Activated CD8-positive, alpha-beta T cell treated with anti-CD3 and anti-CD28 coated beads, Interleukin-2, amount 10 ng/mL, durations not matched to agents 7 days and 5 days (primary cell): Measurements from ENCODE around the gene VAV3. TPM values are rescaled to one million over a fixed set of nuclear protein-coding genes. Genes with fewer than 3 reads are reported as not detected.

Source experiments
- ATAC-seq: fragments of 150-1000 bp; cut with Tn5 transposase; one replicate; pipeline ENCODE4 v1.10.0; 2021; ENCODE audit warnings: moderate library complexity
- CTCF ChIA-PET: fragments of 350-600 bp; sonication (Branson Sonifier 250); formaldehyde crosslinking; loops from one replicate; lab custom pipeline; 2021; ENCODE audit warnings: antibody characterized with exemption; lab: Charles Lee
- POLR2A ChIA-PET: fragments of 350-600 bp; sonication (Branson Sonifier 250); formaldehyde crosslinking; loops from one replicate; lab custom pipeline; 2021; ENCODE audit warnings: antibody characterized with exemption; lab: Charles Lee
- DNase-seq: peaks from one replicate; pipeline ENCODE4 v3.0.0-alpha.2; 2020
- H3K27ac Mint-ChIP-seq: one replicate; pipeline ENCODE4 v1.8.0; 2021; ENCODE audit warnings: mild to moderate bottlenecking, mixed read lengths
- H3K27me3 Mint-ChIP-seq: one replicate; pipeline ENCODE4 v1.8.0; 2021; ENCODE audit warnings: low read depth, mixed read lengths
- H3K36me3 Mint-ChIP-seq: one replicate; pipeline ENCODE4 v1.8.0; 2021; ENCODE audit warnings: low read depth, mixed read lengths
- H3K4me1 Mint-ChIP-seq: one replicate; pipeline ENCODE4 v1.8.0; 2021; ENCODE audit warnings: low read depth, mixed read lengths
- H3K4me3 Mint-ChIP-seq: one replicate; pipeline ENCODE4 v1.8.0; 2021; ENCODE audit warnings: mild to moderate bottlenecking, mixed read lengths
- H3K9me3 Mint-ChIP-seq: one replicate; pipeline ENCODE4 v1.8.0; 2022; ENCODE audit warnings: mixed read lengths; ENCODE audit not compliant: insufficient read depth
- total RNA-seq, 2 experiments: library from RNA; stranded (reverse); gene quantifications; one replicate each; pipeline ENCODE4 v1.2.3, GENCODE V29; 2021

Gene VAV3
- total RNA-seq, 2 experiments from 2014 or later = 5.2 to 6.9 TPM

- peaks cover 41% of the 10 kb centered on the region for H3K4me1 Mint-ChIP-seq
- CTCF ChIA-PET = interaction anchor here (0.5 to 2.0 kb wide), 7 partner anchors 15 to 527 kb away, joined by 3 to 8 read pairs (median 4); no protein-coding TSS in a partner anchor
- no peaks in the 10 kb centered on the region for H3K9me3 Mint-ChIP-seq
- H3K4me3 Mint-ChIP-seq = no peak overlapping the region
- peaks cover 3% of the 10 kb centered on the region for H3K36me3 Mint-ChIP-seq
- DNase-seq (no peak), ATAC-seq (no peak)
- no peak overlapping the region for H3K27ac Mint-ChIP-seq
- POLR2A ChIA-PET = interaction anchor here (0.5 to 0.6 kb wide), 2 partner anchors 23 to 33 kb away, joined by 3 read pairs; no protein-coding TSS in a partner anchor
- no peaks in the 10 kb centered on the region for H3K27me3 Mint-ChIP-seq
Observed at GRCh38 chr1:107933736-107934135, 31.2 kb downstream of the VAV3 start.

GRCh38 chr1:107930292-107930691 is 34.7 kb downstream of the VAV3 start:
- H3K27me3 Mint-ChIP-seq = no peaks in the 10 kb centered on the region
- H3K4me3 Mint-ChIP-seq = no peak overlapping the region
- DNase-seq = no peak
- no peak overlapping the region for H3K27ac Mint-ChIP-seq
- ChIA-PET CTCF (no interaction called here), POLR2A (no interaction called here)
- ATAC-seq = no peak
- no peaks in the 10 kb centered on the region for H3K9me3 Mint-ChIP-seq
- no peaks in the 10 kb centered on the region for H3K36me3 Mint-ChIP-seq
- H3K4me1 Mint-ChIP-seq = peaks cover 29% of the 10 kb centered on the region

DNA sequence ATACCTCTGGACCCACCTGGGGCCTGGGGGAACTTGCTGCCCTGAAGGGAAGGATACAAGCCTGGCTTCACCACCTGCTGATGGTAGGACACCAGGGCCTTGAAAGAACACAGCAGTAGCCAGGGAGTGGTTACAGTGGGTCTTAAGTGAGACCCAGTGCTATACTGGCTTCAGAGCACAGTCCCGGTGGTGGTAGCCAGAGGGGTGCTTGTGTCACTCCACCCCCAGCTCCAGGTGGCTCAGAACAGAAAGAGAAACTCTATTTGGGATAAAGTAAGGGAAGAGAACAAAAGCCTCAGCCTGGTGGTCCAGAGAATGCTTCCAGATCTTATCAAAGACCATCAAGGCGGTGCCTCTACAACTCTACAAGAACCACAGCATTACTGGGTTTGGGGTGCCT is 37.2 kb downstream of the VAV3 start:
- H3K4me3 Mint-ChIP-seq = no peak overlapping the region
- H3K27me3 Mint-ChIP-seq = no peaks in the 10 kb centered on the region
- no peak overlapping the region for H3K27ac Mint-ChIP-seq
- no peaks in the 10 kb centered on the region for H3K36me3 Mint-ChIP-seq
- ATAC-seq (no peak), DNase-seq (no peak)
- H3K9me3 Mint-ChIP-seq = no peaks in the 10 kb centered on the region
- peaks cover 13% of the 10 kb centered on the region for H3K4me1 Mint-ChIP-seq
- ChIA-PET POLR2A (no interaction called here), CTCF (interaction anchor here (0.6 kb wide), 1 partner anchor 16 kb away, joined by 3 read pairs; no protein-coding TSS in a partner anchor)

- H3K4me1 Mint-ChIP-seq = peaks cover 13% of the 10 kb centered on the region
- no peaks in the 10 kb centered on the region for H3K9me3 Mint-ChIP-seq
- no peaks in the 10 kb centered on the region for H3K36me3 Mint-ChIP-seq
- ATAC-seq (no peak), DNase-seq (no peak)
- no peak overlapping the region for H3K4me3 Mint-ChIP-seq
- H3K27me3 Mint-ChIP-seq = no peaks in the 10 kb centered on the region
- ChIA-PET CTCF (no interaction called here), POLR2A (interaction anchor here (0.7 to 1.3 kb wide), 2 partner anchors 37 to 56 kb away, joined by 3 read pairs; no protein-coding TSS in a partner anchor)
- no peak overlapping the region for H3K27ac Mint-ChIP-seq
Observed at GRCh38 chr1:107926436-107927080, 38.4 kb downstream of the VAV3 start.

- Mint-ChIP-seq H3K4me3 (no peak overlapping the region), H3K27ac (no peak overlapping the region), H3K9me3 (no peaks in the 10 kb centered on the region), H3K27me3 (no peaks in the 10 kb centered on the region), H3K36me3 (no peaks in the 10 kb centered on the region), H3K4me1 (peaks cover 13% of the 10 kb centered on the region)
- DNase-seq (no peak), ATAC-seq (no peak)
- ChIA-PET POLR2A (interaction anchor here (0.5 kb wide), 1 partner anchor 14 kb away, joined by 3 read pairs; no protein-coding TSS in a partner anchor), CTCF (no interaction called here)
Observed at GRCh38 chr1:107925565-107925964, 39.4 kb downstream of the VAV3 start.

DNA sequence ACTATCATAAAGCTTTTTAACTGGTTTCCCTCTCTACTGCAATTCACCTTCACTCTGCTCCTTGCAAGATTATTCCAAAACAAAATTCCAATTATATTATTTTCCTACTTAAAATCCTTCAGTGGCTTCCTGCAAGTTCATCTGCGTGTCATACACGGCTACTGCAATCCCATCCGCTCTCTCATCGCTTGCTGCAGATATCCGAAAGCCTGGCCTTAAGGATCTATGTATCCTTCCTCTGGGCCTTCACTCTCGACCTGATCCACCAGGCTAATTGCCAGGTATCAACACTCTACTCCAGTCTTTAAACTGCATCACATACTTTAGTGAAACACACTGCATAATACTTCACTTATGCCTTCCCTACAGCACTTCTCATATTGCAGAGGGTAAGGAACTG is 44.0 kb downstream of the VAV3 start:
- DNase-seq (no peak), ATAC-seq (no peak)
- Mint-ChIP-seq H3K4me1 (peaks cover 16% of the 10 kb centered on the region), H3K27me3 (no peaks in the 10 kb centered on the region), H3K27ac (no peak overlapping the region), H3K4me3 (no peak overlapping the region), H3K36me3 (peaks cover 13% of the 10 kb centered on the region), H3K9me3 (peaks cover 4% of the 10 kb centered on the region)
- POLR2A ChIA-PET = no interaction called here
- CTCF ChIA-PET = interaction anchor here (0.7 to 1.3 kb wide), 3 partner anchors 12 to 204 kb away, joined by 3 to 6 read pairs (median 4); no protein-coding TSS in a partner anchor

GRCh38 chr1:107920561-107920960 is 44.4 kb downstream of the VAV3 start:
- ChIA-PET POLR2A (no interaction called here), CTCF (interaction anchor here (1.0 to 1.3 kb wide), 2 partner anchors 43 to 205 kb away, joined by 3 to 6 read pairs; no protein-coding TSS in a partner anchor)
- H3K27me3 Mint-ChIP-seq = no peaks in the 10 kb centered on the region
- no peak overlapping the region for H3K27ac Mint-ChIP-seq
- DNase-seq = no peak
- H3K9me3 Mint-ChIP-seq = peaks cover 4% of the 10 kb centered on the region
- peaks cover 14% of the 10 kb centered on the region for H3K36me3 Mint-ChIP-seq
- H3K4me1 Mint-ChIP-seq = peaks cover 16% of the 10 kb centered on the region
- H3K4me3 Mint-ChIP-seq = no peak overlapping the region
- no peak for ATAC-seq

DNA sequence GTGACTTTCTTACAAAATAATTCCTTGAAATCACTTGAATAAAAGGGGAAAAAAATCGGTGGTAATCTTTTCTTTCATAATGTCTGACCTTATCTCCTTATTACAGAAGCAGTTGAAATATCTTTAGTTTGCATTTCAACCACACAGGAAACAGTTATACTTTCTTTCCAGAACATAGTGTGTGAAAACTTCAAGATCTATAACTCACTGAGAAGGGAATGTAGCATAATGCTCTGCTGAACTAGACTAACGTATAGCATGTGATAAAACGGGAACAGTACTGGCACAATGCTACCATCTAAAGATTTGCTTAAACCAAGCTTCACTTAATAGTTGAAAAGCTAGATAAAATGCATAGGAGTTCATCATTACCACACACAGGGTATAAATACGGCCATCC is 45.0 kb downstream of the VAV3 start:
- no peak overlapping the region for H3K4me3 Mint-ChIP-seq
- peak; percentile 61 for ATAC-seq
- peak overlapping the region; percentile 1 for H3K27ac Mint-ChIP-seq
- peaks cover 14% of the 10 kb centered on the region for H3K36me3 Mint-ChIP-seq
- POLR2A ChIA-PET = no interaction called here
- DNase-seq = no peak
- peaks cover 4% of the 10 kb centered on the region for H3K9me3 Mint-ChIP-seq
- H3K4me1 Mint-ChIP-seq = peaks cover 16% of the 10 kb centered on the region
- CTCF ChIA-PET = interaction anchor here (1.0 to 1.3 kb wide), 2 partner anchors 44 to 205 kb away, joined by 3 to 6 read pairs; no protein-coding TSS in a partner anchor
- H3K27me3 Mint-ChIP-seq = no peaks in the 10 kb centered on the region

GRCh38 chr1:107914119-107914765 is 50.7 kb downstream of the VAV3 start:
- Mint-ChIP-seq H3K36me3 (peaks cover 14% of the 10 kb centered on the region), H3K27me3 (no peaks in the 10 kb centered on the region), H3K4me1 (peaks cover 8% of the 10 kb centered on the region), H3K4me3 (no peak overlapping the region), H3K9me3 (peaks cover 4% of the 10 kb centered on the region), H3K27ac (no peak overlapping the region)
- ChIA-PET POLR2A (no interaction called here), CTCF (no interaction called here)
- no peak for ATAC-seq
- DNase-seq = no peak

DNA sequence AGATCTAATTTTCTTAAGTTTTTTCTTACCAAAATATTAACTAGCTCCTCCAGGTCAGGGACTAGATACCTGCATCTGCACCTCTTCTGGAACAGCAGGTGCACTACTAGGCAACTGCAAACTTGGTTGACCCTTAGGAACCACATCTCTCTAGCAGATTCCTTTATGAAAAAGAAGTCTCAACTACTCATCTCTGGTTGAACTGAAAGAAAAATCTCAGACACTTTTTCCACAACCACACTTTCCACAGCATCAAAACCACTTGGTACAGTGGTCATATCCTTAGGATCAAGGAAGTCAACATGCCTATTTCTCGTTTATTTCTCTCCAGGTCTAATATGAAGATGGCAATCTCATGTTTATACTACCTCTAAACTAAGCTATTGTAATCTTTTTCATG is 52.3 kb downstream of the VAV3 start:
- Mint-ChIP-seq H3K27me3 (no peaks in the 10 kb centered on the region), H3K27ac (no peak overlapping the region), H3K9me3 (no peaks in the 10 kb centered on the region), H3K36me3 (peaks cover 8% of the 10 kb centered on the region), H3K4me1 (peaks cover 4% of the 10 kb centered on the region), H3K4me3 (no peak overlapping the region)
- ChIA-PET CTCF (interaction anchor here (1.1 kb wide), 1 partner anchor 213 kb away, joined by 3 read pairs; no protein-coding TSS in a partner anchor), POLR2A (no interaction called here)
- DNase-seq (no peak), ATAC-seq (no peak)

DNA sequence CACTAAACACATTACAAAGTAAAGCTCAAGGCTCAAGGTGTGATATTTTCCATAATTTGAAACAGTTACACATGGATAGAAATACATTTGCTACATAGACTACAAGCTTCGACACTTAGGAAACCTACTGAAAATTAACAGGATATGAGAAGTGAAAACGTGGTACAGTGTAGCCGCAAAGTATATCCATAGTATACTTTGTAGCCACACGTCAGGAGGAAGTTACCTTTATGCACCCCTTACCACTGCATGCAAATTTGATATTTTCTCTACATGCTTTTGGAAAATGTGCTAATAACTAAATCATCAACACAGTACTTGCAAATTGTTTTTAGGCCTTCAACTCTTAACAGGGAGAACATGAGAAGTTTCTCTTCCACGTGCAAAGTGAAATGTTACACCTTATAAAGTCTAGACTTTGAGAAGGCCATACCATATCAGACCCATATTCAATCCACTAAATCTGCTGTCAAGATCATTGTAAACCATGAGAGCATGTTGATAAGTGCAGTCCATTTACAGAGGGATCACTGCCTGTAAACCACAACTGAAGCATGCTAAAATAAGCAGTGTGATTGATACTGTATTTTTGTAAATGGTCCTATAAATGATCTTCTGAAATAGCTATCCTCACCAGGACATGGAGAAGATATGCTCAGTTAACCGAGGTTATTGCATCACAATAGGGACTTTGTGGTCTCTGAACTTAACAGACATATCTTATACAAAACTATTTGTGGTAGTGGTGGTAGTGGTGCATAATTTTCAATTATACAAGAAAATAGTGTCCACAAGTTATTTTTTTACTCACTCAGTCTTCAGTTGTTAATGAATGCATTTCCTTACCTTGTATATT is 64.7 kb downstream of the VAV3 start:
- Mint-ChIP-seq H3K27ac (peak overlapping the region; percentile 23), H3K4me3 (no peak overlapping the region), H3K4me1 (peaks cover 44% of the 10 kb centered on the region), H3K36me3 (no peaks in the 10 kb centered on the region), H3K9me3 (no peaks in the 10 kb centered on the region), H3K27me3 (no peaks in the 10 kb centered on the region)
- DNase-seq (no peak), ATAC-seq (peak; percentile 68)
- ChIA-PET POLR2A (interaction anchor here (0.7 kb wide), 1 partner anchor 24 kb away, joined by 3 read pairs; no protein-coding TSS in a partner anchor), CTCF (interaction anchor here (0.7 to 1.6 kb wide), 3 partner anchors 8 to 33 kb away, joined by 3 to 6 read pairs (median 4); no protein-coding TSS in a partner anchor)
